Measurements from ENCODE around the gene MKLN1. TPM values are rescaled to one million over a fixed set of nuclear protein-coding genes. Genes with fewer than 3 reads are reported as not detected.
"Not testable (repeated sequence)": the region's sequence is repeated elsewhere in the genome, so short reads cannot be mapped to it uniquely, and the experiment has no call there.

The MKLN1 gene
- total RNA-seq, 1 experiment from 2014 or later: 48.5 TPM

GRCh38 chr7:131515471-131515870 lies 187.8 kb downstream of the MKLN1 start:
- POLR2A ChIA-PET; H3K27me3 ChIP-seq (ENCODE audit: insufficient read depth, low read length); H3K4me2 ChIP-seq (ENCODE audit: low read length); H3K4me3 ChIP-seq (replicated peaks in 1 of 2; ENCODE audit: low read depth in 1 of 2, low read length in 2 of 2); H3K36me3 ChIP-seq (ENCODE audit: control insufficient read depth in 1 of 2, insufficient read depth in 2 of 2, low read length in 2 of 2); intact Hi-C loops (cut with micrococcal nuclease); H3K27ac ChIP-seq (ENCODE audit: low read depth, low read length); H3K79me2 ChIP-seq (ENCODE audit: insufficient read depth, low read length); H3K9me2 ChIP-seq (ENCODE audit: insufficient read depth); ATAC-seq; H3K9me3 ChIP-seq (ENCODE audit: control insufficient read depth in 1 of 2, insufficient read depth in 1 of 2, low read depth in 1 of 2, low read length in 2 of 2); RAD21 ChIA-PET (ENCODE audit: low non-redundant PET in 1 of 2, low total read pairs in 2 of 2, uncharacterized antibody in 2 of 2, unreplicated experiment in 2 of 2); BruUV-seq (replicated peaks); H2AFZ ChIP-seq (ENCODE audit: low read depth, low read length, poor library complexity, severe bottlenecking); H3K9ac ChIP-seq (ENCODE audit: low read length); DNase-seq (ENCODE audit: low read depth, low spot score); H4K20me1 ChIP-seq (ENCODE audit: insufficient read depth): not testable (repeated sequence)
- TF ChIP-seq EGR1 (IDR thresholded peaks at IDR 0.05; ENCODE audit: low read depth): 0 out of 2 replicates have a peak, but pooled peaks have one; percentile 3
- H3K4me1 ChIP-seq (ENCODE audit: control insufficient read depth in 1 of 2, insufficient read depth in 2 of 2, low read length in 2 of 2): peaks cover 13 to 17% of the 10 kb centered on the region in 2 experiments
- CTCF ChIA-PET: interaction anchor here (1.5 kb wide), 2 partner anchors 139 to 618 kb away, joined by 4 read pairs; no protein-coding TSS in a partner anchor

- no peak overlapping the region for H3K9ac ChIP-seq (ENCODE audit: low read length)
- H2AFZ ChIP-seq (ENCODE audit: low read depth, low read length, poor library complexity, severe bottlenecking): no peak overlapping the region
- H3K36me3 ChIP-seq (ENCODE audit: control insufficient read depth in 1 of 2, insufficient read depth in 2 of 2, low read length in 2 of 2): no peaks in the 10 kb centered on the region
- CTCF ChIA-PET: interaction anchor here (1.5 kb wide), 1 partner anchor 137 kb away, joined by 4 read pairs; no protein-coding TSS in a partner anchor
- H3K79me2 ChIP-seq (ENCODE audit: insufficient read depth, low read length): 0 out of 2 replicates have a peak, but pooled peaks cover 5% of the 10 kb centered on the region
- DNase-seq (ENCODE audit: low read depth, low spot score) (no peak), ATAC-seq (no peak)
- TF ChIP-seq ZBTB33 (IDR thresholded peaks at IDR 0.05; ENCODE audit: extremely low read depth, insufficient replicate concordance, low read length): no peak
- TF ChIP-seq REST (IDR thresholded peaks at IDR 0.05; ENCODE audit: low read depth): no peak
- no peak for TF ChIP-seq JUND (IDR thresholded peaks at IDR 0.05)
- no peak for TF ChIP-seq EZH2phosphoT487 (IDR thresholded peaks at IDR 0.05; ENCODE audit: borderline replicate concordance)
- TF ChIP-seq RAD21 (IDR thresholded peaks at IDR 0.05; ENCODE audit: low read depth): no peak
- no peak for TF ChIP-seq CTCF (IDR thresholded peaks at IDR 0.05 in 2 of 3, conservative IDR thresholded peaks at IDR 0.05 in 1 of 3; ENCODE audit: borderline replicate concordance in 1 of 3, insufficient read depth in 1 of 3, low read depth in 2 of 3, low read length in 2 of 3)
- TF ChIP-seq CBX3 (IDR thresholded peaks at IDR 0.05; ENCODE audit: low read depth): no peak
- no peaks in the 10 kb centered on the region for H3K27me3 ChIP-seq (ENCODE audit: insufficient read depth, low read length)
- H4K20me1 ChIP-seq (ENCODE audit: insufficient read depth): no peaks in the 10 kb centered on the region
- no peak overlapping the region for H3K27ac ChIP-seq (ENCODE audit: low read depth, low read length)
- RAD21 ChIA-PET (ENCODE audit: low non-redundant PET in 1 of 2, low total read pairs in 2 of 2, uncharacterized antibody in 2 of 2, unreplicated experiment in 2 of 2): no interaction called here
- no peak overlapping the region for H3K4me3 ChIP-seq (replicated peaks in 1 of 2; ENCODE audit: low read depth in 1 of 2, low read length in 2 of 2)
- no peak overlapping the region for H3K4me2 ChIP-seq (ENCODE audit: low read length)
- H3K9me3 ChIP-seq (ENCODE audit: control insufficient read depth in 1 of 2, insufficient read depth in 1 of 2, low read depth in 1 of 2, low read length in 2 of 2): no peaks in the 10 kb centered on the region
- peaks cover 31 to 32% of the 10 kb centered on the region in 2 experiments for H3K4me1 ChIP-seq (ENCODE audit: control insufficient read depth in 1 of 2, insufficient read depth in 2 of 2, low read length in 2 of 2)
- H3K9me2 ChIP-seq (ENCODE audit: insufficient read depth): no peaks in the 10 kb centered on the region
- POLR2A ChIA-PET: no interaction called here
- BruUV-seq (replicated peaks): no TSS peak
- intact Hi-C loops (cut with micrococcal nuclease): no loop called here
Measured at GRCh38 chr7:131517218-131517923, 189.7 kb downstream of the MKLN1 start.

All from HCT116 (cell line).